HepG2 (cell line): ENCODE measurements around the gene SMAD6. TPM values are rescaled to one million over a fixed set of nuclear protein-coding genes. Genes with fewer than 3 reads are reported as not detected.

Experiments
- AGO2 ChIP-seq: fragments of 200-400 bp; formaldehyde crosslinking; optimal IDR thresholded peaks from 2 replicates; pipeline ENCODE3; 2017; ENCODE audit warnings: mild to moderate bottlenecking, low read depth, low read length, moderate library complexity
- AHR ChIP-seq: IDR thresholded peaks from 2 replicates; pipeline ENCODE4 v1.6.1; 2018; ENCODE audit warnings: missing genetic modification reagents, missing compliant biosample characterization
- BCL6 ChIP-seq: IDR thresholded peaks from 2 replicates; pipeline ENCODE4 v1.6.1; 2016; ENCODE audit warnings: missing genetic modification reagents, missing compliant biosample characterization
- BHLHE40 ChIP-seq: IDR thresholded peaks from 2 replicates; pipeline ENCODE4 v1.6.1; 2011; ENCODE audit warnings: low read length, improper control_type of control experiment
- HDAC2 ChIP-seq: sonication (generic); formaldehyde crosslinking; IDR thresholded peaks from 2 replicates; pipeline ENCODE4 v1.4.0; 2020; ENCODE audit warnings: missing genetic modification reagents
- MZF1 ChIP-seq: sonication (generic); formaldehyde crosslinking; IDR thresholded peaks from 2 replicates; pipeline ENCODE4 v1.8.1; 2023; ENCODE audit warnings: mild to moderate bottlenecking, missing genetic modification reagents, borderline replicate concordance
- TSC22D2 ChIP-seq: sonication (generic); formaldehyde crosslinking; IDR thresholded peaks from 2 replicates; pipeline ENCODE4 v1.5.1; 2020; ENCODE audit warnings: missing genetic modification reagents, mild to moderate bottlenecking, borderline replicate concordance
- ZBTB38 ChIP-seq: sonication (generic); formaldehyde crosslinking; IDR thresholded peaks from 2 replicates; pipeline ENCODE4 v1.5.1; 2020; ENCODE audit warnings: mild to moderate bottlenecking, missing genetic modification reagents
- ZBTB7B ChIP-seq: sonication (generic); formaldehyde crosslinking; IDR thresholded peaks from 2 replicates; pipeline ENCODE4 v1.4.0; 2020; ENCODE audit warnings: missing genetic modification reagents
- ZNF546 ChIP-seq: sonication (generic); formaldehyde crosslinking; conservative IDR thresholded peaks from 2 replicates; pipeline ENCODE4 v1.8.1; 2023; ENCODE audit warnings: mild to moderate bottlenecking, missing genetic modification reagents
- ZNF569 ChIP-seq: sonication (generic); formaldehyde crosslinking; IDR thresholded peaks from 2 replicates; pipeline ENCODE4 v1.5.0; 2020; ENCODE audit warnings: mild to moderate bottlenecking, missing genetic modification reagents, moderate library complexity, borderline replicate concordance
- ZSCAN25 ChIP-seq: sonication (generic); formaldehyde crosslinking; IDR thresholded peaks from 2 replicates; pipeline ENCODE4 v1.8.0; 2022; ENCODE audit warnings: mild to moderate bottlenecking, missing genetic modification reagents
- polyA plus RNA-seq, 8 experiments: library from polyadenylated mRNA; depleted of rRNA in 3 of 8; stranded (reverse) in 7 of 8; unstranded in 1 of 8; fragments of >200 nt; fragmentation: Illumina TruSeq in 4 of 8; extraction: Trizol in 4 of 8; gene quantifications; 2 replicates each; pipeline versions ENCODE4 v1.2.1 to v1.2.3, GENCODE V29; 2011 to 2016; ENCODE audit warnings: low read depth in 4 of 8, missing spikeins in 1 of 8, mixed read lengths in 1 of 8; ENCODE audit not compliant: insufficient read depth in 1 of 8
- total RNA-seq, 5 experiments: library from RNA; depleted of rRNA; stranded (reverse); fragments of >200 nt; fragmentation: Illumina TruSeq; extraction: Trizol; gene quantifications; 2 replicates each; pipeline ENCODE4 v1.2.3, GENCODE V29; 2016; ENCODE audit warnings: low read depth in 1 of 5
- TF ChIP-seq, protein P1 (sequence below): IDR thresholded peaks from 2 replicates; pipeline ENCODE4 v1.6.1; 2016; ENCODE audit warnings: missing compliant biosample characterization, missing genetic modification reagents, borderline replicate concordance
- TF ChIP-seq, protein P2 (sequence below): IDR thresholded peaks from 2 replicates; pipeline ENCODE4 v1.6.1; 2012; ENCODE audit warnings: low read depth, low read length, improper control_type of control experiment
- TF ChIP-seq, protein P3 (sequence below): sonication (generic); formaldehyde crosslinking; IDR thresholded peaks from 2 replicates; pipeline ENCODE4 v1.4.0; 2020; ENCODE audit warnings: missing genetic modification reagents
- TF ChIP-seq, protein P4 (sequence below), 2 experiments: fragments of 450-650 bp in 1 of 2; sonication (generic) in 1 of 2; formaldehyde crosslinking in 1 of 2; IDR thresholded peaks; 2 replicates each; pipeline versions ENCODE4 v1.6.1 to v1.8.0; 2016 to 2022; ENCODE audit warnings: antibody characterized with exemption in 1 of 2, mild to moderate bottlenecking in 1 of 2, missing genetic modification reagents in 1 of 2

The SMAD6 gene
- total and polyA plus RNA-seq, 2 of the 13 experiments (the other 11 are each of a cell fraction or from before 2014, with no cell fraction given), result 3.3 to 4.4 TPM

DNA sequence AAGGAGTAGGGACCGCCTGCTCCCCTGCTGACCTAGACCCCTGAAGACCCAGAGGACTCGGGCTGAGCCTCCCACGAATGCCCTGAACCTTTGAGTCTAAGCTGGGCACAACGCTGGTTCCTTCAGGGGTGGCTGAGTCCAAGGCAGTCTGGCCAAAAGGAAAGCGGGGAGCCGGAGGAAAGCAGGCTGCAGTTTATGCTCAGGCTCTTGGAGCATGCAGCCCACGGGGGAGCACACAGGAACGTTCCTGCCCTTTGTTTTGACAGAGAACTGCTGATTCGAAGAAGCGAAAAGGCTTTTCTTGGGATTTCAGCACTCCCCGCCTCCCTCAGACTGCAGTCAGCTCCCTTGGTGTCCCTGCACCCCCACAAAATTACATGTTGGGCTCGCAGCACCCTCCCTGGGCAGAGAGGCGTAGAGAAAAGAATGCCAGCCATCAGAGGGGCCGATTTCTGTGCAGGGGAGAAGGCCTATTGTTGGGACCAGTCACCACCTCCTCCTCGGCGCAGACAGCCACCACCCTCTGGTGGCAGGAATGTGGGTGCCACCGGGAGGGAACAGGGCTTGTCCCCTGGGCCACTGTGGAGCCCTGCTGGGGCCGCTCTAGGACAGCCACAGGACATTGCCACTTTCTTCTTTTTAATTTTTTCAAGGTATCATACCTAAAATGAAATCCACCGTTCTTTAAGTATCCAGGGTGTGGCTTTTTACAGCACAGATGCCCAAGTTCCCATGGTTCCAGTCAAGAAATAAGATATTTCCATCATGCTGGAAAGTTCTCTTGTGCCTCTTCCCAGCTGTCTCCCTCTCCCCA lies 72.2 kb downstream of the SMAD6 start (continued):
- TF ChIP-seq MZF1 (CRISPR knock-in tag), result 0 out of 2 replicates have a peak, but pooled peaks have one; percentile 36
- peak; percentile 13 for TF ChIP-seq AGO2
- peak; percentile 38; the same call in 1 of the 2 replicates for TF ChIP-seq ZBTB7B (CRISPR knock-in tag)
- TF ChIP-seq ZNF546, result no peak
- TF ChIP-seq, protein P1, sequence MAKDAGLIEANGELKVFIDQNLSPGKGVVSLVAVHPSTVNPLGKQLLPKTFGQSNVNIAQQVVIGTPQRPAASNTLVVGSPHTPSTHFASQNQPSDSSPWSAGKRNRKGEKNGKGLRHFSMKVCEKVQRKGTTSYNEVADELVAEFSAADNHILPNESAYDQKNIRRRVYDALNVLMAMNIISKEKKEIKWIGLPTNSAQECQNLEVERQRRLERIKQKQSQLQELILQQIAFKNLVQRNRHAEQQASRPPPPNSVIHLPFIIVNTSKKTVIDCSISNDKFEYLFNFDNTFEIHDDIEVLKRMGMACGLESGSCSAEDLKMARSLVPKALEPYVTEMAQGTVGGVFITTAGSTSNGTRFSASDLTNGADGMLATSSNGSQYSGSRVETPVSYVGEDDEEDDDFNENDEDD (CRISPR knock-in tag), result peak; percentile 25; the same call in 1 of the 2 replicates
- 0 out of 2 replicates have a peak, but pooled peaks have one; percentile 6 for TF ChIP-seq BHLHE40
- TF ChIP-seq, protein P2, sequence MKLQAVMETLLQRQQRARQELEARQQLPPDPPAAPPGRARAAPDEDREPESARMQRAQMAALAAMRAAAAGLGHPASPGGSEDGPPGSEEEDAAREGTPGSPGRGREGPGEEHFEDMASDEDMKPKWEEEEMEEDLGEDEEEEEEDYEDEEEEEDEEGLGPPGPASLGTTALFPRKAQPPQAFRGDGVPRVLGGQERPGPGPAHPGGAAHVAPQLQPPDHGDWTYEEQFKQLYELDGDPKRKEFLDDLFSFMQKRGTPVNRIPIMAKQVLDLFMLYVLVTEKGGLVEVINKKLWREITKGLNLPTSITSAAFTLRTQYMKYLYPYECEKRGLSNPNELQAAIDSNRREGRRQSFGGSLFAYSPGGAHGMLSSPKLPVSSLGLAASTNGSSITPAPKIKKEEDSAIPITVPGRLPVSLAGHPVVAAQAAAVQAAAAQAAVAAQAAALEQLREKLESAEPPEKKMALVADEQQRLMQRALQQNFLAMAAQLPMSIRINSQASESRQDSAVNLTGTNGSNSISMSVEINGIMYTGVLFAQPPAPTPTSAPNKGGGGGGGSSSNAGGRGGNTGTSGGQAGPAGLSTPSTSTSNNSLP, result no peak
- peak; percentile 45; the same call in 1 of the 2 replicates for TF ChIP-seq TSC22D2
- no peak for TF ChIP-seq ZNF569 (CRISPR knock-in tag)
- 0 out of 2 replicates have a peak, but pooled peaks have one; percentile 22 for TF ChIP-seq BCL6 (CRISPR knock-in tag)
- peak; percentile 49; the same call in 1 of the 2 replicates for TF ChIP-seq AHR
- peak; percentile 70; the same call in 1 of the 2 replicates for TF ChIP-seq HDAC2 (CRISPR knock-in tag)
- TF ChIP-seq, protein P3, sequence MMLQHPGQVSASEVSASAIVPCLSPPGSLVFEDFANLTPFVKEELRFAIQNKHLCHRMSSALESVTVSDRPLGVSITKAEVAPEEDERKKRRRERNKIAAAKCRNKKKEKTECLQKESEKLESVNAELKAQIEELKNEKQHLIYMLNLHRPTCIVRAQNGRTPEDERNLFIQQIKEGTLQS (CRISPR knock-in tag), result 0 out of 2 replicates have a peak, but pooled peaks have one; percentile 38
- TF ChIP-seq, protein P4, sequence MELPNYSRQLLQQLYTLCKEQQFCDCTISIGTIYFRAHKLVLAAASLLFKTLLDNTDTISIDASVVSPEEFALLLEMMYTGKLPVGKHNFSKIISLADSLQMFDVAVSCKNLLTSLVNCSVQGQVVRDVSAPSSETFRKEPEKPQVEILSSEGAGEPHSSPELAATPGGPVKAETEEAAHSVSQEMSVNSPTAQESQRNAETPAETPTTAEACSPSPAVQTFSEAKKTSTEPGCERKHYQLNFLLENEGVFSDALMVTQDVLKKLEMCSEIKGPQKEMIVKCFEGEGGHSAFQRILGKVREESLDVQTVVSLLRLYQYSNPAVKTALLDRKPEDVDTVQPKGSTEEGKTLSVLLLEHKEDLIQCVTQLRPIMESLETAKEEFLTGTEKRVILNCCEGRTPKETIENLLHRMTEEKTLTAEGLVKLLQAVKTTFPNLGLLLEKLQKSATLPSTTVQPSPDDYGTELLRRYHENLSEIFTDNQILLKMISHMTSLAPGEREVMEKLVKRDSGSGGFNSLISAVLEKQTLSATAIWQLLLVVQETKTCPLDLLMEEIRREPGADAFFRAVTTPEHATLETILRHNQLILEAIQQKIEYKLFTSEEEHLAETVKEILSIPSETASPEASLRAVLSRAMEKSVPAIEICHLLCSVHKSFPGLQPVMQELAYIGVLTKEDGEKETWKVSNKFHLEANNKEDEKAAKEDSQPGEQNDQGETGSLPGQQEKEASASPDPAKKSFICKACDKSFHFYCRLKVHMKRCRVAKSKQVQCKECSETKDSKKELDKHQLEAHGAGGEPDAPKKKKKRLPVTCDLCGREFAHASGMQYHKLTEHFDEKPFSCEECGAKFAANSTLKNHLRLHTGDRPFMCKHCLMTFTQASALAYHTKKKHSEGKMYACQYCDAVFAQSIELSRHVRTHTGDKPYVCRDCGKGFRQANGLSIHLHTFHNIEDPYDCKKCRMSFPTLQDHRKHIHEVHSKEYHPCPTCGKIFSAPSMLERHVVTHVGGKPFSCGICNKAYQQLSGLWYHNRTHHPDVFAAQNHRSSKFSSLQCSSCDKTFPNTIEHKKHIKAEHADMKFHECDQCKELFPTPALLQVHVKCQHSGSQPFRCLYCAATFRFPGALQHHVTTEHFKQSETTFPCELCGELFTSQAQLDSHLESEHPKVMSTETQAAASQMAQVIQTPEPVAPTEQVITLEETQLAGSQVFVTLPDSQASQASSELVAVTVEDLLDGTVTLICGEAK (IDR thresholded peaks at IDR 0.05), result no peak
- TF ChIP-seq, protein P4 (CRISPR knock-in tag; IDR thresholded peaks at IDR 0.05), result no peak
- TF ChIP-seq ZBTB38 (CRISPR knock-in tag), result 0 out of 2 replicates have a peak, but pooled peaks have one; percentile 23
- TF ChIP-seq ZSCAN25 (CRISPR knock-in tag), result 0 out of 2 replicates have a peak, but pooled peaks have one; percentile 27
